Fibroblast of lung (primary cell): Measurements from ENCODE around the gene CYP26B1. TPM values are rescaled to one million over a fixed set of nuclear protein-coding genes. Genes with fewer than 3 reads are reported as not detected.

ENCODE experiments used
- DNase-seq, 2 donors: peaks; one replicate each; pipeline versions ENCODE4 v3.0.0 to v3.0.0-alpha.2; 2010; ENCODE audit warnings: low read depth in 2 of 2
- H2AFZ ChIP-seq: 2 replicates; pipeline ENCODE4 v1.5.1; 2012; ENCODE audit warnings: low read length, control low read depth, inconsistent platforms
- H3K27ac ChIP-seq: 2 replicates; pipeline ENCODE4 v1.5.1; 2011; ENCODE audit warnings: low read length, control low read depth; ENCODE audit not compliant: insufficient read depth
- H3K27me3 ChIP-seq: 2 replicates; pipeline ENCODE4 v1.5.1; 2011; ENCODE audit warnings: mild to moderate bottlenecking, low read length; ENCODE audit not compliant: control insufficient read depth, insufficient read depth
- H3K36me3 ChIP-seq: 2 replicates; pipeline ENCODE4 v1.5.1; 2011; ENCODE audit warnings: low read length; ENCODE audit not compliant: control insufficient read depth, insufficient read depth
- H3K4me1 ChIP-seq: 2 replicates; pipeline ENCODE4 v1.5.1; 2011; ENCODE audit warnings: low read length; ENCODE audit not compliant: control insufficient read depth, insufficient read depth; ENCODE audit errors: extremely low read depth
- H3K4me2 ChIP-seq: 2 replicates; pipeline ENCODE4 v1.5.1; 2011; ENCODE audit warnings: low read length, control low read depth; ENCODE audit not compliant: insufficient read depth; ENCODE audit errors: extremely low read depth
- H3K4me3 ChIP-seq, 4 experiments: fragments of 200-600 bp in 1 of 4; sonication (generic) in 1 of 4; replicated peaks in 1 of 4; 2 replicates each; pipeline ENCODE4 v1.5.1; 2011 to 2016; ENCODE audit warnings: low read length in 4 of 4, low read depth in 3 of 4, mild to moderate bottlenecking in 3 of 4, control low read depth in 2 of 4, inconsistent platforms in 1 of 4, mixed read lengths in 1 of 4; ENCODE audit not compliant: insufficient read depth in 1 of 4; ENCODE audit errors: control extremely low read depth in 1 of 4
- H3K79me2 ChIP-seq: 2 replicates; pipeline ENCODE4 v1.5.1; 2012; ENCODE audit warnings: mild to moderate bottlenecking, low read length, inconsistent platforms; ENCODE audit not compliant: control insufficient read depth, insufficient read depth
- H3K9ac ChIP-seq: 2 replicates; pipeline ENCODE4 v1.5.1; 2011; ENCODE audit warnings: mild to moderate bottlenecking, low read length, control low read depth; ENCODE audit not compliant: insufficient read depth
- H3K9me3 ChIP-seq: 2 replicates; pipeline ENCODE4 v1.5.1; 2012; ENCODE audit warnings: low read depth, low read length; ENCODE audit not compliant: control insufficient read depth, insufficient read depth
- H4K20me1 ChIP-seq: 2 replicates; pipeline ENCODE4 v1.5.1; 2011; ENCODE audit warnings: low read length; ENCODE audit not compliant: control insufficient read depth, insufficient read depth; ENCODE audit errors: extremely low read depth
- EZH2 ChIP-seq: IDR thresholded peaks from 2 replicates; pipeline ENCODE4 v1.5.1; 2012; ENCODE audit warnings: low read length, control low read depth, mild to moderate bottlenecking; ENCODE audit errors: missing control alignments
- polyA plus RNA-seq, 2 donors: library from polyadenylated mRNA; depleted of rRNA in 1 of 2; stranded (reverse) in 1 of 2; unstranded in 1 of 2; fragments of >200 nt; gene quantifications; 2 replicates each; pipeline ENCODE4 v1.2.1, GENCODE V29; 2011 to 2012; ENCODE audit warnings: missing spikeins in 1 of 2
- total RNA-seq: library from RNA; depleted of rRNA; stranded (reverse); fragments of >200 nt; gene quantifications from 2 replicates; pipeline ENCODE4 v1.2.1, GENCODE V29; 2014
- TF ChIP-seq, protein P1 (sequence below), 2 donors: IDR thresholded peaks in 1 of 2; conservative IDR thresholded peaks in 1 of 2; 1 replicate in 1 of 2; 2 replicates in 1 of 2; pipeline ENCODE4 v1.5.1; 2011 to 2012; ENCODE audit warnings: low read length in 2 of 2, control low read depth in 1 of 2, inconsistent platforms in 1 of 2, low read depth in 1 of 2, mild to moderate bottlenecking in 1 of 2

CYP26B1 gene
- total and polyA plus RNA-seq, 2 donors (not counting 1 experiment from before 2014, with no cell fraction given) = 0.09 to 0.17 TPM

DNA sequence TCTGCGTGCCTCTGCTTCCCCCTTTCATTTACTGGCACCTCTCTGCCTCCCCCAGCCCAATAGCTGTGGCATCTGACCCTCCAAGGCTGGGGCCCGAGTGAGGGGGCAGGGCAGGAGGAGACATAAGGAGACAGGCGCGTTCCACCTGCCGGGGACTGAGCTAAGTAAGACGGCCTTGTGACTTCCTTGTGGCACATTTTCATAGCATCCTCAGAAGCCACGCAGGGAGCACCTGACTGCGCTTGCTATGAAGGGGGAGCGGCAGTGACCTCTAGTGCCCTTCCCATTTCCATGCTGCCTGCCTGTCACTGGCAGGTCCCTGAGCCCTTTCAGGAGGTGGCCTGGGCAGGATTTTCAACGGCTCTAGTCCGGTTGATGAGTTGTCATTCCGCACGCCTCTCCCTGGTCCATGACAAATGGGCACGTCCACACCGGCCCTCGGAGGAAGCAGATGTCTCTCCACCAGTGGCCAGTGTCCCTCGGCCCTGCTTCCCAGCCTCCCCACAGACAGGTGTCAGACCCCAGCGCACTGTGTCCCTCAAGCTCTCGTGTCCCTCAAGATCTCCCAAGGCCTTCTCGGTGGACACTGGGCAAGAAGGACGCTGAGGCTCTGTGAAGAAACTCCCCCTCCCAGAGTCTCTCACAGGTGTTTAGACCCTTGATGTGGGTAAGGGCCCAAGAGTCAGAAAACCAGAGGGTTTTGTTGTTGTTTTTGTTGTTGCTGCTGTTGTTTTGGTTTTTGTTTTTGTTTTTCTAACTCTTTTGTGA, 42.7 kb downstream of the CYP26B1 start:
- TF ChIP-seq, protein P1, sequence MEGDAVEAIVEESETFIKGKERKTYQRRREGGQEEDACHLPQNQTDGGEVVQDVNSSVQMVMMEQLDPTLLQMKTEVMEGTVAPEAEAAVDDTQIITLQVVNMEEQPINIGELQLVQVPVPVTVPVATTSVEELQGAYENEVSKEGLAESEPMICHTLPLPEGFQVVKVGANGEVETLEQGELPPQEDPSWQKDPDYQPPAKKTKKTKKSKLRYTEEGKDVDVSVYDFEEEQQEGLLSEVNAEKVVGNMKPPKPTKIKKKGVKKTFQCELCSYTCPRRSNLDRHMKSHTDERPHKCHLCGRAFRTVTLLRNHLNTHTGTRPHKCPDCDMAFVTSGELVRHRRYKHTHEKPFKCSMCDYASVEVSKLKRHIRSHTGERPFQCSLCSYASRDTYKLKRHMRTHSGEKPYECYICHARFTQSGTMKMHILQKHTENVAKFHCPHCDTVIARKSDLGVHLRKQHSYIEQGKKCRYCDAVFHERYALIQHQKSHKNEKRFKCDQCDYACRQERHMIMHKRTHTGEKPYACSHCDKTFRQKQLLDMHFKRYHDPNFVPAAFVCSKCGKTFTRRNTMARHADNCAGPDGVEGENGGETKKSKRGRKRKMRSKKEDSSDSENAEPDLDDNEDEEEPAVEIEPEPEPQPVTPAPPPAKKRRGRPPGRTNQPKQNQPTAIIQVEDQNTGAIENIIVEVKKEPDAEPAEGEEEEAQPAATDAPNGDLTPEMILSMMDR (conservative IDR thresholded peaks at IDR 0.05 in 1 of 2, IDR thresholded peaks at IDR 0.05 in 1 of 2; ENCODE audit: low read depth in 1 of 2, low read length in 2 of 2) = no peak
- TF ChIP-seq EZH2 = no peak
- no peak for DNase-seq
- Histone ChIP-seq H3K4me1 (no peaks in the 10 kb centered on the region), H3K9me3 (no peaks in the 10 kb centered on the region), H3K4me2 (no peak overlapping the region), H3K79me2 (no peaks in the 10 kb centered on the region), H3K4me3 (no peak overlapping the region), H3K9ac (no peak overlapping the region), H4K20me1 (no peaks in the 10 kb centered on the region), H3K36me3 (no peaks in the 10 kb centered on the region), H3K27ac (no peak overlapping the region), H2AFZ (no peak overlapping the region), H3K27me3 (no peaks in the 10 kb centered on the region)

DNA sequence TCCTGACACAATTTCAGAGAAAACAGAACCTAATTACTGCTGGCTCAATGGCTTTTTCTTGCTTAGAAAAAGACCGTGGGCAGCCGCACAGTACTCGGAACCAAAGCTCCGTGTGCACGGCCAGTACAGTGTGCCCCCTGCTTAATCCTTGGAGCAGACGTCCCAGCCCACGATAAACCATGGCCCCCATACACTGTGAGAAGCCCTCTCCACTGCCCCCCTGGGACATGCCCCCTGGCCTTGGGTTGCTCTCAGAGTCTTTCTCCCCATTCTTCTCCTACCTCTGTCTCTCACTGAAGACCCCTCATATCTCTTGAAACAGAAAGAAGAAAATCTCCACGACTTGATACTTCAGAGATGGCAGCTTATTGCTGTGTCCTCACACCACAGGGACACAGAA, 44.0 kb downstream of the CYP26B1 start:
- H3K27me3 ChIP-seq = no peaks in the 10 kb centered on the region
- no peaks in the 10 kb centered on the region for H3K9me3 ChIP-seq
- no peak overlapping the region for H3K9ac ChIP-seq
- no peaks in the 10 kb centered on the region for H3K4me1 ChIP-seq
- H2AFZ ChIP-seq = no peak overlapping the region
- no peaks in the 10 kb centered on the region for H4K20me1 ChIP-seq
- H3K4me2 ChIP-seq = no peak overlapping the region
- no peak overlapping the region for H3K27ac ChIP-seq
- no peaks in the 10 kb centered on the region for H3K79me2 ChIP-seq
- DNase-seq = no peak
- no peaks in the 10 kb centered on the region for H3K36me3 ChIP-seq
- TF ChIP-seq, protein P1 (conservative IDR thresholded peaks at IDR 0.05 in 1 of 2, IDR thresholded peaks at IDR 0.05 in 1 of 2; ENCODE audit: low read depth in 1 of 2, low read length in 2 of 2) = no peak
- TF ChIP-seq EZH2 = no peak
- no peak overlapping the region for H3K4me3 ChIP-seq

DNA sequence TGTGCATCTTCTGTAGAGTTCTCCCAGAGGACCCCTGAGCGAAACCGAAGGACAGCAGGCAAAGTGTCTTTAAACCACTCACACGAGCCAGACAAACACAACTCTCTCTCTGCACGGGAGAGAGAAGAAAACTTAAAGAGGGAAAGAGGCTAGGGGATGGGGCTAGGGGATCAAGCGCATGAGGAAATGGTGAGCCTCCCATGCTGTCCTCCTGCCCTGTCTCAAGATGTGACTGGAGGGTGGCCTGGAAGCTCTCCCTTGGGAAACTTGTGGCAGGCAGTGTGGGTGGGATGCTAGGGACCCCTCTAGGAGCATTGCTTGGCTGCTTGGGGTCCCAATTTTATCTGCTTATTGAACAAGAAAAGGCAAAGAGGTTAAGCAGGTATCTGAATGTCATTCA, 44.5 kb downstream of the CYP26B1 start:
- no peak overlapping the region for H3K4me2 ChIP-seq
- no peaks in the 10 kb centered on the region for H3K36me3 ChIP-seq
- H3K9me3 ChIP-seq = no peaks in the 10 kb centered on the region
- H4K20me1 ChIP-seq = no peaks in the 10 kb centered on the region
- no peak for TF ChIP-seq EZH2
- TF ChIP-seq, protein P1 (conservative IDR thresholded peaks at IDR 0.05 in 1 of 2, IDR thresholded peaks at IDR 0.05 in 1 of 2; ENCODE audit: low read depth in 1 of 2, low read length in 2 of 2) = no peak
- no peak overlapping the region for H2AFZ ChIP-seq
- no peak overlapping the region for H3K4me3 ChIP-seq
- H3K79me2 ChIP-seq = no peaks in the 10 kb centered on the region
- no peak for DNase-seq
- H3K4me1 ChIP-seq = no peaks in the 10 kb centered on the region
- no peaks in the 10 kb centered on the region for H3K27me3 ChIP-seq
- H3K9ac ChIP-seq = no peak overlapping the region
- H3K27ac ChIP-seq = no peak overlapping the region
